AG10803 (cell line): Measurements from ENCODE around the gene RTTN.

Experiments used
- DNase-seq: peaks from one replicate; pipeline ENCODE4 v3.0.0; 2010; ENCODE audit warnings: low read depth
- H3K4me3 ChIP-seq: 2 replicates; pipeline ENCODE4 v1.5.1; 2011; ENCODE audit warnings: mild to moderate bottlenecking, low read length, control low read depth
- TF ChIP-seq, protein P1 (sequence below): conservative IDR thresholded peaks from 2 replicates; pipeline ENCODE4 v1.5.1; 2011; ENCODE audit warnings: mild to moderate bottlenecking, low read length, control low read depth, inconsistent platforms

Gene RTTN

DNA sequence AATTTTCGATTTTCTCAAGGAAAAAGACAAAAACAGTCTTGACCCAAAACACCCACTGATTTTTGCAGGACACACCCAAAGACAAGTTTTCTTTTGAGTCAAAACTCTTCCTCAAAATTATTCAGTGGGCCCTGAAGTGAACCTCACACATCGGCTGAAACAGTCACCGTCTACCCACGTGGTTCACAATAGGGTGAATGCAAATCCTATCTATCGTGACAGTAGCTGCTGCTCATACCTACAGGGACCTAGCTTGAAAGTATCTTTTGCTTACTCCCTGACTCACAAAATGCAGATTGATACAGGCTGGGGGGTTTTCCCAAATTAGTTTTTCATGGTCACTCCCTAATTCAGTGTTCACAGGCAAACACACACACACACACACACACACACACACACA, 247.1 kb downstream of the RTTN start:
- TF ChIP-seq, protein P1, sequence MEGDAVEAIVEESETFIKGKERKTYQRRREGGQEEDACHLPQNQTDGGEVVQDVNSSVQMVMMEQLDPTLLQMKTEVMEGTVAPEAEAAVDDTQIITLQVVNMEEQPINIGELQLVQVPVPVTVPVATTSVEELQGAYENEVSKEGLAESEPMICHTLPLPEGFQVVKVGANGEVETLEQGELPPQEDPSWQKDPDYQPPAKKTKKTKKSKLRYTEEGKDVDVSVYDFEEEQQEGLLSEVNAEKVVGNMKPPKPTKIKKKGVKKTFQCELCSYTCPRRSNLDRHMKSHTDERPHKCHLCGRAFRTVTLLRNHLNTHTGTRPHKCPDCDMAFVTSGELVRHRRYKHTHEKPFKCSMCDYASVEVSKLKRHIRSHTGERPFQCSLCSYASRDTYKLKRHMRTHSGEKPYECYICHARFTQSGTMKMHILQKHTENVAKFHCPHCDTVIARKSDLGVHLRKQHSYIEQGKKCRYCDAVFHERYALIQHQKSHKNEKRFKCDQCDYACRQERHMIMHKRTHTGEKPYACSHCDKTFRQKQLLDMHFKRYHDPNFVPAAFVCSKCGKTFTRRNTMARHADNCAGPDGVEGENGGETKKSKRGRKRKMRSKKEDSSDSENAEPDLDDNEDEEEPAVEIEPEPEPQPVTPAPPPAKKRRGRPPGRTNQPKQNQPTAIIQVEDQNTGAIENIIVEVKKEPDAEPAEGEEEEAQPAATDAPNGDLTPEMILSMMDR, result no peak
- no peak overlapping the region for H3K4me3 ChIP-seq
- DNase-seq, result no peak

DNA sequence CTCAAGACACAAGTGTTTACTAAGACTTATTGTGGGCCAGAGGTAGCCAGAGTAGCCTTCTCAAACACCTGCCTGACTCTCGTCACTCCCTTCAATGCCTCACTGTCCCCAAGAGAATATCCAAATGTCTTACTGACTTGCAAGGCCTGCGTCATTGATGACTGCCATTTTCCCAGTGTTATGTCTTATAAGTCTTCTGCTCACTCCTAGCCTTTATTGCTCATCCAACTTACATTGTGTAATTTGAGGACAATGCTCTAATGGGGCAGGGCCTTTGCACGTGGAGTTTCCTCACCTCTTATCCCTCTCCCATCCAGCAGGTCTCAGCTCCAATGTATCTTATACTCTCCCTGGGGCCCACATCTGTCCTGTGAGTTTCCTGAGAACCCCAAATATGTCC, 247.7 kb downstream of the RTTN start:
- no peak overlapping the region for H3K4me3 ChIP-seq
- TF ChIP-seq, protein P1, result no peak
- no peak for DNase-seq

DNA sequence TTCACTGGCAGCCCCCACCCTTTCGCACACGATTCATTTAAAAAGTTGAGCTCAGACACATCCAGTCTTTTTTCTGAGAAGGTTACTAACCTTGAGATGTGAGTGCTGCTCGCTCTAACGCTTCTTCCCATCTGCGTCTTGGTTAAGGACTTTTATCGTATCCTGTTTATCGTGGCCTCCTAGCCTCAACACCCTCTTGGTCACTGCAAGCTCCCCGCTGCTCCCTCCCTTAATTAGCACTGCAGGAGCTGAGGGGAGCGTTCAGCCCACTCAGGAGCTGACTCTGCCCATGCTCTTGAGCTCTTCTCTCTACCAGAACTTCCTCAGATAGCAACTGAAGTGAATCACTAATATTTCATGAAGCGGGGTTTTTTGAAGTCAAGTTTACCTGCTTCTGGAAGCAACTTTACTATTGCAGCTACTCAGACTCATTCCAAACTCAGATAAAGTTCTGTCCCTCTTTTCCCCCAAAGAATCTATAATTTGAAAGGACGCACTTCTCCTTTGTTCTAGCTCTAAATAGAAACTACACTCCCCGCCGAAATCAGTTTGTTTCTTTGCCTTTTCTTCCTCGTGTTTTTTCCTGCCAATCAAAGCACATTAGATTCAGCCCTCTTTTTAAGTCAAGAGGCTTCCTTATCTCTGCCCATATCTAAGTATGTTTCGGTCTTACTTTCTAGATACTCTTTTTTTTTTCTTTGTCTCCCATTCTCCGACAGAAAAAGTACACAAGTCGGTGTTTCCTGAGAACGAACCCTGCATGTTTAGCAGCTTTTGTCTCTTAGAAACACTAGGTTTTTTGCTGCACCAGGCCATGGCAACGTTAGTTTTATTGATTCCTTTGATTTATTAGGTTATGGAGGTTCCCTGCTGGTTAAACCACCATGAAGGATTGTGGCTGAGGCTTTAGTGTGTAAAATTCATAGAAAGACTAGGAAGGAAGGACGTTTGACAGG, 248.5 kb downstream of the RTTN start:
- TF ChIP-seq, protein P1, result no peak
- H3K4me3 ChIP-seq, result no peak overlapping the region
- DNase-seq, result no peak

DNA sequence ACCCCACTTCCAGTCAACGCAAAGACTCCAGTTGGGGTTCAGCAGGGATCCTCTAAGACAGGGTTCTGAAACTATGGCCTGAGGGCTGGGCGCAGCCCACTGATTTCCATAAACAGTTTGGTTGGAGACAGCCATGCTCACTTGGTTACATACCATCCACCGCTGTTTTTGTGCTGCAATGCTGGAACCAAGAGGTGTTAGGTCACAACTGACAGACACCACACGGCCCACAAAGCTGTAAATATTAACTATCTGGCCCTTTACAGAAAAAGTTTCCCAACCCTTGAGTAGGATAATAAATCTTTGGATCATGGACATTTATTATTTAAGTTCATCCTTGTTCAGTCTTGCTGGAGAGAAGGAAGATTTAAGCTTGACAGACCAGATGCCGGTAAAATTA, 249.4 kb downstream of the RTTN start:
- H3K4me3 ChIP-seq, result no peak overlapping the region
- TF ChIP-seq, protein P1, result no peak
- DNase-seq, result peak; percentile 64

DNA sequence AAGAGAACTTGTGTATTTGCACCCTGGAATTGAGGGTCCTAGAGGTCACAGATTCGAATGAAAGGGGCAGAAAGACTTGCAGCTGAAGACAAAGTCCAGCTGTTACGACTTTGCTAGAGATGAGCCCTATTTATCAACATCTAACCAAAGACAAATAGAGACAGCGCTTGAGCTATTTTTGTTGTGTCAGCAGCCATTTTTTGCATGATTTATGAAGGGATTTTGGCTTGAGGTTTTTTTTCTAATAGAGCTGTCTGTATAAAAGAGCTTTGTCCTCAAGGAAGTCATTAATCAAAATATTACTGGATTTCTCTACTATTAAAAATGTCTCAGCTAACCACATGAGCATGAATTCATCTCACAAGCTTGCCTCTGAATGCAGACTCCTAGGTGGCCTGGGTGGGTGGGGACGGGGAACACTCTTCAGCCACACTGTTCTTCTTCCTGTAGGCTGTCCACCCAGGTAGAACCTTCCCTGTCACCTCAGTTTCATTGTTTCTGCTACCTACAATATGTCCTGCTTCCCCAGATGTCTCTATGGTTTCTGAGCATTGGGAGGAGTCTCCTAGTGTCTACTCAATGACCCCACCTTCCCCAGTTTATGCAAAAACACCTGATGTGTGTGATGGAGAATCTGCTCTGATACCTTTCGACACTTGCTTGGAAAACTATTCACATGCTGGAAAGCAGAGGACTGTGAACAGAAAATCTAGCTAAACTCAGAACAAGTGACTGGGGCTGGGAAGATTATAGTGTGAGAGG, 250.6 kb downstream of the RTTN start:
- no peak overlapping the region for H3K4me3 ChIP-seq
- peak; percentile 15 for DNase-seq
- TF ChIP-seq, protein P1, result no peak

DNA sequence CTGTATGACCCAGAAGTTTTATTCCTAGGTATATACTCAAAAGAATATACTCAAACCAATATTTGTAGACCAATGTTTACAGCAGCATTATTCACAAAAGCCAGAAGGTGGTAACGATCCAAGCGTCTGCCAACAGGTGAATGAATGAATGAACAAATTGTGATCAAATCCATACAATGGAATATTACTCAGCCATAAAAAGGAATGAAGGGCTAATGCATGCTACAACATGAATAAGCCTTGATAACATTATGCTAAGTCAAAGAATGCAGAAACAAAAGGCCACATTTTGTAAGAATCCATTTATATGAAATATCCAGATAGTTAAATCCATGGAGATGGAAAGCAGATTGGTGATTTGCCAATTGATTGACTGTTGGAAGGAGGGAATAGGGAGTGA, 252.3 kb downstream of the RTTN start:
- TF ChIP-seq, protein P1, result no peak
- no peak overlapping the region for H3K4me3 ChIP-seq
- no peak for DNase-seq
